GM21515 (cell line): ENCODE measurements around the gene C17orf78.
"Not testable (repeated sequence)": the region's sequence is repeated elsewhere in the genome, so short reads cannot be mapped to it uniquely, and the experiment has no call there.

Source experiments
- ATAC-seq: cut with Tn5 transposase; IDR thresholded peaks from one replicate; pipeline ENCODE4 v1.9.1; 2021; ENCODE audit not compliant: unreplicated experiment

The C17orf78 gene

GRCh38 chr17:37375706-37376105 lies at the start of gene C17orf78:
Gene C17orf78, plus strand, starts transcription at chr17:37375985. Its CDS starts 108 bp downstream, at chr17:37376093.
- ATAC-seq = no peak

- ATAC-seq = no peak
Measured at GRCh38 chr17:37327341-37328090, 48.3 kb upstream of the C17orf78 start.

DNA sequence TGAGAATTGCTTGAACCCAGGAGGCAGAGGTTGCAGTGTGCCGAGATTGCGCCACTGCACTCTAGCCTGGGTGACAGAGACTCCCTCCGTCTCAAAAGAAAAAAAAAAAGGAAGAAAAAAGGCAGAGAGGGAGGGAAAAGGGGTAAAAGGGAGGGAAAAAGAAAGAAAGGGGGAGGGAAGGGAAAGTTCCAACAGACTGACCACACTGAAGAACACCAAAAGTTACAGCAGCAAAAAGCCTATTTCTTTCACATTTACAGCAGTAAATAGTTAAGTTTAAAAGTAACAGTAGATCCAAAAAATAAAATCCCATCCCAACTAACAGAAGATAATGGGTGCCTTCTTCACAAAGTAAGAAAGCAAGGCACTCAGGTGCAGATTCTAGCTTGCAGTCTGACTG lies 36.9 kb upstream of the C17orf78 start:
- ATAC-seq = no peak

GRCh38 chr17:37339321-37339720 lies 36.5 kb upstream of the C17orf78 start:
- no peak for ATAC-seq

DNA sequence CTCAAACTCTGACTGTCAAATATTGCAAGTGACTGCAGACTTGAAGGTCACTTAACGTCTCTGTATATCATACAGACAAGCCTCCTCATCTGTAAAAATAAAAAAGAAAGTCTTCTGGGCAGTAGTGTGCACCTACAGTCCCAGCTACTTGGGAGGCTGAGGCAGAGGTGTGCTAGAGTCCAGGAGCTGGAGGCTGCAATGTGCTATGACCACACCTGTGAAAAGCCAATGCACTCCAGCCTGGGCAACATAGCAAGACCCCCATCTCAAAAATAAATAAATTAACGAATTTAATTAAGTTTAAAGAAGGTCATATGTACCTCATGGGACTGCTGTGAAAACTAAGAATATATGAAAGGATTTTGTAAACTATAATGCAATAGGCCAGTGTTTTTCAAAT lies 35.0 kb upstream of the C17orf78 start:
- no peak for ATAC-seq

DNA sequence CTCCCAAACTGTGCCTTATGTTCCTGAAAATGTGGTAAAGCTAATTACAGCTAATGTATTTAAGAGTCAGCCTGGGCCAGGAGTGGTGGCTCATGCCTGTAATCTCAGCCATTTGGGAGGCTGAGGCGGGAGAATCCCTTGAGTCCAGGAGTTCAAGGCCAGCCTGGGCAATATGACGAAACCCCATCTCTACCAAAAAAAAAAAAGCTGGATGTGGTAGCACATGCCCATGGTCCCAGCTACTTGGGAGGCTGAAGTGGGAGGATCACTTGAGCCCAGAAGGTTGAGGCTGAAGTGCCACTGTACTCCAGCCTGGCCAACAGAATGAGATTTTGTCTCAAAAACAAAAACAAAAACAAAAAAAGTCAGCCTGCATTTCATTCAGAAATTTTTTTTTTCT lies 33.2 kb upstream of the C17orf78 start:
- no peak for ATAC-seq

GRCh38 chr17:37344519-37344918 lies 31.3 kb upstream of the C17orf78 start:
- ATAC-seq = no peak

DNA sequence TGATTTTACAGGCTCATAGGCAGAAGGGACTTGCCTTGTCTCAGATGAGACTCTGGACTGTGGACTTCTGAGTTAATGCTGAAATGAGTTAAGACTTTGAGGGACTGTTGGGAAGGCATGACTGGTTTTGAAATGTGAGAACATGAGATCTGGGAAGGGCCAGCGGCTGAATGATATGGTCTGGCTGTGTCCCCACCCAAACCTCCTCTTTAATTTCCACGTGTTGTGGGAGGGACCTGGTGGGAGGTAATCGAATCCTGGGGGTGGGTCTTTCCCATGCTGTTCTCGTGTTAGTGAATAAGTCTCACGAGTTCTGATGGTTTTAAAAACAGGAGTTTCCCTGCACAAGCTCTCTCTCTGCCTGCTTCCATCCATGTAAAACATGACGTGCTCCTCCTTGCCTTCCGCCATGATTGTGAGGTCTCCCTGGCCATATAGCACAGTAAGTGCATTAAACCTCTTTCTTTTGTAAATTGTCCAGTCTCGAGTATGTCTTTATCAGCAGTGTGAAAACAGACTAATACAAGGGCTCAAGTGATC lies 28.9 kb upstream of the C17orf78 start:
- not testable (repeated sequence) for ATAC-seq

DNA sequence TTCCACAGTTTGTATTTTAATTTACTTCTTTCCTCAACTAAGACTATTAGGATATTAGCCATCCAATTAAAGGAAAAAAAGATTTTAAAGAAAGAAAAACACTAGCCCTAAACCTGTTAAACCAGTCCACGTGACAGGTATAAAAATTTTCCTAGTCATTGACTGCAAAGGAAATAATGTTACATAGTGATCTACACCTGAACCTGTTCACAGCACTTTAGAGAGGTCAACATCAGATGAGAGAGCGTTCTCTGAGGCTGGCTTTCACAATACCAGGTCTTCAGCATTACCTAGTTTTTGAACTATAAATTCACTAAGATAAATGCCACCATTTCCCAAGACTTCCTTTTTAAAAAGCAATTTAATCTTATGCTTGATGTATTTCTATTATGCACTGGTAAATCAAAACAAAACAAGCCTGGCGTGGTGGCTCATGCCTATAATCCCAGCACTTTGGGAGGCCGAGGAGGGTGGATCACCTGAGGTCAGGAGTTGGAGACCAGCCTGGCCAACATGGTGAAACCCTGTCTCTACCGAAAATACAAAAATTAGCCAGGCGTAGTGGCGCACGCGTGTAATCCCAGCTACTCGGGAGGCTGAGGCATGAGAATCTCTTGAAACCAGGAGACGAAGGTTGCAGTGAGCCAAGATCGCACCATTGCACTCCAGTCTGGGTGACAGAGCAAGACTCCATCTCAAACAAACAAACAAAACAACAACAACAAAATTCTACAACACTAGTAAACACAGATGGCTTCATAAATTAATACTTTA lies 18.8 kb upstream of the C17orf78 start:
- ATAC-seq = not testable (repeated sequence)

- peak; percentile 17 for ATAC-seq
Measured at GRCh38 chr17:37358098-37358829, 17.5 kb upstream of the C17orf78 start.

DNA sequence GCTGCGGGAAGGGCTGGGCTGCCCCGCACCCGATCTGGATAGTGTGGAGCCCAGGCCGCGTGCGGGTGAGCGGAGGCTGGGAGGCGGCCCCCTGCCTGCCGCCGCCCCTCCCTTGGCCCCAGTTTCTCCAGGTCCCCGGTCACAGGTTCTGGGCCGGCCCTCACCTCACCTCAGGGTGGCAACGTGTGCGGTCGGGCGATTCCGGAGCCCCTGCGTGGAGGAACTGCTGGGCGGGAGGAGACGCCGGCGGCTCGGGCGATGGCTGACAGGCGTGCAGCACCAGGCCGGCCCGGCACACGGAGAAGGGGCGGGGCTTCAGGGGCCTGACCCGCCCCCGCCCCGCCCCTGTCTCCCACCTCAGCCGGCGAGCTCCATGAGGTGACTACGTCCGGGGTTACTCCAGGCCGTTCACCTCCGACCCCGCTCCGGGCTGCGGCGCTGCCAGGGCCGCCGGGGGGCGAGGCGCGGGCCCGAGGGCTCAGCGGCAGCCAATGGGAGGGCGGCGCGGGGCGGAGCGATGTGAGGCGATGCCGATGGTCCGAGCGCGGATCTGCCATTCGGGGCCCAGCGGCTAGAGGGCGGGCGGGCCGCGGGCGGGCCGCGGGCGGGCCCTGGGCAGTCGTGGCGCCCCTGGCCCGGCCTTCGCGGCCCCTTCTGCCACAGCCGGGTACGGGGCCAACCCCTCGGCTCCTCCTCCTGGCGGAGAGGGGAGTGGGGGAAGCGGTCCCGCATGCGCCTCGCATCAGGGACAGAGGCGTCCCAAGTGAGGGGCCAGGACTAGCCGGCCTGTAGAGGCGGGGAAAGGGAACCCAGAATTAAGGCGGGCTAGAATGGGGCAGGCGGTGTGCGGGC lies 16.7 kb upstream of the C17orf78 start:
- ATAC-seq = peak; percentile 90

DNA sequence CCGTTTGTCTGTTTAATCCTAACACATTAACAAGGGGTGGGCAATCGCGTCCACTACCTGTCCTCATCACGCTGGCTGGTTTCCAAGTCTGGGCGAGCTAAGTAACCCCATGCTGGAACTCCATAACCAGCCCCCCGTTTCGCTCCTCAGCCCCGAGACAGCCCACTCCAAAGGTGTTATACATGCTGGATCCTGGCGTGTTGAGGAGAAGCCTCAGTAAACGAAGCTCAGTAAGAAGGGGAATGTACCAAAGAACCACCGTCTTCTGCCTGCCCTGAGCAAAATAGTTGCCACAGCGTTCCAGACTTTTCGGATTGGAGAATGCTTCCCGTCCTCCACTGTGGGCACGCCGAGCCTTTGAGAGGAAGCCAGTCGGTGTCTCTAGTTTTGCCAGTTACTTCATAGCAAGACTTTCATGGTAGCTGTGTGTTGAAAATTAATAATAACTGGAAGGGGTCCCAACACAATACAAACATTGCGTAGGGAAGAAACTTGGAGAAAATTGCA lies 16.1 kb upstream of the C17orf78 start:
- ATAC-seq = no peak

DNA sequence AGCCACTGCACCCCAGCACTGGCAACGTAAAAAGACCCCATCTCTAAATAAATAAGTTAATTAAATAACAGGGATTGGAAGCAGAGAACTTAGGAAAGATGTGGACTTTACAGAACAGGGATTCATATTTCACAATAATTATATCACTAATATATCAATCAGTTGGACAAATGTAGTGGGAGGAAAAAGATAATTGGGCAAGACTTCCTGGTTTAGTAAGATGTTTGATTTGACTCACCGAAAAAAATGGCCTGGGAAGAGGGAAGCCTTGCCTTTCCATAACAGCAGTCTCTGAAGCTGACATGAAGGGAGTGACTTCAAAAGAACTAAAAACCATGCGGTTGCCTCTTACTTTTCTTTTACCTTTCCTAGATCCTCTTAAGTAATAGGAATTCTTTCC lies 15.2 kb upstream of the C17orf78 start:
- ATAC-seq = no peak

DNA sequence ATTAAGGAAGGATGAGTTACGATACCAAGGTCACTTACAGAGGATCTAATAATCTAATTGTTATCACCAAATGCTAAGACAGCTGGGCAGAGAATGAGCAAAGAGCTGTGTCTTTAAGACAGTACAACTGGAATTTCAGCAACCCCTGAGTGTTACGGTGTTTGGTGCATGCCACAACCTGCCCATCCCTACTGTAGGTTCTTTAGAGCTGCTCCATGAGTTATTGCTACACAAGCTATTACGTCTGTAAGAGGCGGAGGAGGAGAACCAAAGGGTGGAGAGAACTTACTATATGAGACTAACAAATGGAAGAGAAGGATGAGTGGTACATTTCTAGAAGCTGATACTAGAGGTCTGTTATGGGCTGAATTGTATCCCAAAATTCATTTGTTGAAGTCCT lies 14.2 kb upstream of the C17orf78 start:
- no peak for ATAC-seq

DNA sequence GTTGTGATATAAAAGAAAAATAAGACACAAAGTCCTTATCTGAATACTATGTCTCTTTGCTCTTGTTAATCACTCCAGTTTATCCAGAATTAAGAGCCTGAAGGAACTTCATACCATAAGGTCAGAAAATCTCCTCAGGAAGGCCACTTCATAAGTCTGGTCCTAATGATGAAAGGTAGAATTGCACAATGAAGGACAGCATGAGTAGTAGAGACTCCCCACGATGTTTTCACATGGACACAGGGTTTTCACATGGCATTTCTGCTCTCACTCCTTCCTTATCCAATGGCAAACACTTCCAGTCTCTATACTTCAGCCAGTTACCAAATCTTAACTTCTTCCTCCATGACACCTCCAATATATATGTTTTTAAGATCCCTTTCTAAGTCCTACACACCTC lies 10.2 kb upstream of the C17orf78 start:
- ATAC-seq = no peak

DNA sequence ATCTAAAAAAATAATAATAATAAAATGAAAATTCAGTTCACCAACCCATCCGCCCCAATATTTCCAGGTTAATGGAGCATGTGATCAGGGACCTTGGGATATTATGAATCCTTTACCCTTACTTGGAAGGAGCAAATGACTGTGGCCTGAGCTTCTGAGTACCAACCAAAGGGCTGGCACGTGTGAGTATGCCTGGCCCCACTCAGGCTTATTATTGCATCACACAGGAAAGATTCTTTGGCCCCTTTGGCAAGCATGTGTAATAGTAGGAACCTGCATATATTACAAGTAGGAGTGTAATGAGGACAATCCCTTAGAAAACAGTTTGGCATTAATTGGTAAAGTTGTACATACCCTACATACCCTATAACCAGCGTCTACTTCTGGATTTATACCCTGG lies 7.2 kb upstream of the C17orf78 start:
- no peak for ATAC-seq

- ATAC-seq = no peak
Measured at GRCh38 chr17:37373530-37374159, 2.1 kb upstream of the C17orf78 start.

DNA sequence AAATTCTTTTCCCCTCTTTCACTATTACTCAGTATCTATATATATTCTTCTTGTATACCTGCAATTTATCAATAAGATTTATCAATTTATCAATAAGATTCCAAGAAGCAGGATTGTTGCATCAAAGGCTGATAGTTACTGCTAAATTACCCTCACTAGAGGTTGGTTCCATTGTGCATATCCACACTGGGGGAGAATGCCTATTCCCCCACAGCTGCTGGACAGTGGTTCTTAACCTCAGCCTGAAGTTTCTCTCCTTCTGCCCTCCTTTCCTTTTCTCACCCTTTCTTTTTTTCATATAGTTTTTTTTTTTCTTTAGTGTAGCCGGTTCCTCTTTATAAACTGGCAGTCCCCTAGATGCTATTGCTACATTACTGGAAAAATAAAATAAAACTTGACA lies 6.3 kb downstream of the C17orf78 start:
- ATAC-seq = no peak

DNA sequence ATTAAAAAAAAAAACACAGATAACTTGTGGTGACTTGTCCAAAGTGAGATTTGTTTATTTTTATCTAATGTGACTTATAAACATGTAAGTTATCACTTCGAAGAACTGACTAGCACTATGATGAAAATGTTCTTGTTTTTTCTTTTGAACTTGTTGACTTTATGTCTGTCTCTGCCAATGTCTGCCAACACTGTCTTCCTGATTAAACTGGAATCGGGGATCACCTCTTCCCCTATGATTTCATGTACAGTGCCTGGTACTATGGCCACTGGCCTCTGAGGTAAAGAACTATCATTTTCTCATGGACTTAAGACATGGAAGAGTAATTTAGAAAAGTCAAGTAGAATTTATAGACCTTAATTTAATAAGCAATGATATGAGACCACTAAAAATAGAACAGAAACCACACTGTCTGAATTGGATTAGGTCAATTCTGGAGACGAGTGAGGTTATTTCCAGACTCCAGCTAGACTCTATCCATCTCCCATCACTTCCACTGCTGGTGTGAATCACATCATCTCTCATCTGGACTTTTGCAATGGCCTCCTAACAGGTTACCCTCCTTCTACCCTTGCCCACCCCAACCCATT lies 8.9 kb downstream of the C17orf78 start:
- no peak for ATAC-seq
